ENCODE results near the gene IQSEC1.

IQSEC1 gene

GRCh38 chr3:13014755-13015285 lies 58.4 kb downstream of the IQSEC1 start:
- in situ Hi-C loops (cut with MboI; ENCODE audit: low pct_unique_long_range_greater_than_20kb, low sequenced_read_pairs, unreplicated experiment) = no loop called here
- DNase-seq (ENCODE audit: low spot score) = no peak
- TF ChIP-seq CTCF (IDR thresholded peaks at IDR 0.05; ENCODE audit: extremely low read depth, insufficient read depth, missing control alignments) = no peak

- DNase-seq (ENCODE audit: low spot score) = no peak
- in situ Hi-C loops (cut with MboI; ENCODE audit: low pct_unique_long_range_greater_than_20kb, low sequenced_read_pairs, unreplicated experiment) = no loop called here
- TF ChIP-seq CTCF (IDR thresholded peaks at IDR 0.05; ENCODE audit: extremely low read depth, insufficient read depth, missing control alignments) = no peak
These were observed 59.1 kb downstream of the IQSEC1 start for GRCh38 chr3:13013994-13014754.

- TF ChIP-seq CTCF (IDR thresholded peaks at IDR 0.05; ENCODE audit: extremely low read depth, insufficient read depth, missing control alignments) = no peak
- no peak for DNase-seq (ENCODE audit: low spot score)
- in situ Hi-C loops (cut with MboI; ENCODE audit: low pct_unique_long_range_greater_than_20kb, low sequenced_read_pairs, unreplicated experiment) = no loop called here
These were observed 59.7 kb downstream of the IQSEC1 start for GRCh38 chr3:13013566-13013965.

GRCh38 chr3:13013151-13013561 lies 60.1 kb downstream of the IQSEC1 start:
- no peak for DNase-seq (ENCODE audit: low spot score)

GRCh38 chr3:13012221-13012691 lies 61.0 kb downstream of the IQSEC1 start:
- peak; percentile 46 for DNase-seq (ENCODE audit: low spot score)
- no peak for TF ChIP-seq CTCF (IDR thresholded peaks at IDR 0.05; ENCODE audit: extremely low read depth, insufficient read depth, missing control alignments)
- in situ Hi-C loops (cut with MboI; ENCODE audit: low pct_unique_long_range_greater_than_20kb, low sequenced_read_pairs, unreplicated experiment) = no loop called here

More at GRCh38 chr3:13013151-13013561, 60.1 kb downstream of the IQSEC1 start:
- in situ Hi-C loops (cut with MboI; ENCODE audit: low pct_unique_long_range_greater_than_20kb, low sequenced_read_pairs, unreplicated experiment) = no loop called here
- TF ChIP-seq CTCF (IDR thresholded peaks at IDR 0.05; ENCODE audit: extremely low read depth, insufficient read depth, missing control alignments) = no peak

GRCh38 chr3:13011573-13012220 lies 61.5 kb downstream of the IQSEC1 start:
- DNase-seq (ENCODE audit: low spot score) = peak; percentile 85
- no peak for TF ChIP-seq CTCF (IDR thresholded peaks at IDR 0.05; ENCODE audit: extremely low read depth, insufficient read depth, missing control alignments)
- in situ Hi-C loops (cut with MboI; ENCODE audit: low pct_unique_long_range_greater_than_20kb, low sequenced_read_pairs, unreplicated experiment) = no loop called here
